ENCODE data around the gene AKR1B1.

- no peak for TF ChIP-seq CTCF (conservative IDR thresholded peaks at IDR 0.05; ENCODE audit: low read length)
- TF ChIP-seq EZH2phosphoT487 (IDR thresholded peaks at IDR 0.05; ENCODE audit: borderline replicate concordance, low read depth, low read length): no peak
These were observed 14.5 kb downstream of the AKR1B1 start for GRCh38 chr7:134444198-134444960.

All from OCI-LY7 (cell line).